Cerebellar nuclear complex (tissue), 1 donor: ENCODE results near the gene MTHFD2L.
A peak's percentile ranks its signal among the peaks of the same experiment; 100 is the strongest.

Experiments used
- DNase-seq, 2 experiments: peaks; one replicate each; lab custom pipeline; 2025; lab: John Stamatoyannopoulos, UW

Gene MTHFD2L

DNA sequence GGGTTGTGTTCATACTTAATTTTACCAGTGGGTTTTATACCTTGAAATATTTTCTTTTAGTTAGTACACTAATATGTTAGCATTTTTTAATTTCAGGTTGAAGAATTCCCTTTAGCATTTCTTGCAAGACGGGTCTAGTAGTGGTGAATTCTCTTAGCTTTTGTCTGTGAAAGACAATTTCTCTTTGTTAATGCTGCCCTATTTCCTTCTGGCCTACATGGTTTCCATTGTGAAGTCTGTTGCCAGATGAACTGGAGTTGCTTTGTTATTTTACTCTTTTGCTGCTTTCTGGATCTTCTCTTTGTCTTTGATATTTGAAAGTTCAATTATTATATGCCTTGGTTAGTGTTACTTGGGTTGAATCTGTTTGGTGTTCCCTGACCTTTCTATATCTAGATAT is 25.0 kb upstream of the MTHFD2L start:
- no peak for DNase-seq

DNA sequence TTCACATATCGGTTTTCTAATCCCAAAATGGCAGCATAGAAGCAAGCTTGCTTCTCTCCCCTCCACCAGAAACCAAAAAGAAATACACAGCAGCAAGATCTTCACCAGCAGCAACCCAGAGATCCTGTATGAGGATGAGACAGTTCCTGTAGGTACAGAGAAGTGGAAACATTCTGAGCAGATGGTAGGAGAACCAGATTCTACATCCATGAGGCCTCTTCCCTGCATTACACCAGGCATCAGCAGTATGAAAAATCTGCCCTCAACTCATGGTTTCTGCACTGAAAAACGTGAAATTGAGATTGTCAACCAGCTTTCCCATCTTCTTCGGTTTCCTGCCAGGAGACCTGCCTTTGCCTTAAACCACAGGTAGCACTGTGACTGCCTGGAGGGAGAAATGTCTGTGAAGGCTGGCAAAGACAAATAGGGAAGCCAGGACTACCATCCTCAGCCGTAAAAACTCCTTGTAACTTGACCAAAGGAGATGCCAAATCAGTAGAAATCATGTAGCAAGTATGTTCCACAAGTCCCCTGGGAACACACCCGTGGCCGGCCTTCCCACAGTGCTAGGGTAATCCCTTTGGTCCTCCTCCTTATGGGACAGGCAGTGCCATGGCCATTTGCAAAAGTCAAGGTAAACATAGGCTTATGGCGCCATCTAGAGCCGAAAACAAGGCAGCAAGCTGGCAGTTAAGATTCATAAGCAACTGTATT is 24.0 kb upstream of the MTHFD2L start:
- no peak for DNase-seq

DNA sequence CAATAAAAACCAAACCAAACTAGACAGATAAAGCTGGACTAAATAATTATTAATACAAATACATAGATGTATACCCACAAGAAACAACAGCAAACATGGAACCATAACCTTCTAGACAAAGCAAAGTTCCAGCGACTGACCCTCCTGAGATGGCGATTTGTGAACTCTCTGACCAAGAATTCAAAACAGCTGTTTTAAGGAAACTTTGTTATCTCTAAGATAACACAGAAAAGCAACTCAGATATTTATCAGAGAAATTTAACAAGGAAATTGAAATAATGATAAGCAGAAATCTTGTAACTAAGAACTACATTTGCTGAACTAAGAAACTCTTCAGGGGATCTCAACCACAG is 23.4 kb upstream of the MTHFD2L start:
- no peak for DNase-seq

- DNase-seq: no peak
Observed at GRCh38 chr4:74146581-74147129, 11.3 kb upstream of the MTHFD2L start.

- no peak for DNase-seq
Observed at GRCh38 chr4:74148205-74148604, 9.7 kb upstream of the MTHFD2L start.

DNA sequence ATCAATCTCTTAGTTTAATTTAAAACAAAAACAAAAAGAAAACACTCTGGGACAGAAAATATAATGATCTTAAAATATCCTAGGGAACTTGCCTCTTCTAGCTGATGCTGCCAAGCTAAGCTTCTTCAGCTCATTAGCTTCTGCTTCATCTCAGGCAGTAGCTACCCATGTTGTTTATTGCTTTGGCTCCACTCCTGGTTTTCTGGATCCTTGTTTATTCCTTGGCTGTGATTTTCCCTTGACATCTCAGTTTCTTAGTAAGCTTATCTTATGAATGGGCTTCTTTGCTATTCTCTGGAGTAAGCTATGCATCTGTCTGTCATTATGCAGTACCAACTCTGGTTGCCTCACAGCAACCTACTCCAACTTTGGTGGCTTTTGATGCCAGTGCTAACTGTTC is 5.1 kb upstream of the MTHFD2L start:
- DNase-seq: no peak

- DNase-seq: no peak
Observed at GRCh38 chr4:74156521-74156920, 1.4 kb upstream of the MTHFD2L start.

DNA sequence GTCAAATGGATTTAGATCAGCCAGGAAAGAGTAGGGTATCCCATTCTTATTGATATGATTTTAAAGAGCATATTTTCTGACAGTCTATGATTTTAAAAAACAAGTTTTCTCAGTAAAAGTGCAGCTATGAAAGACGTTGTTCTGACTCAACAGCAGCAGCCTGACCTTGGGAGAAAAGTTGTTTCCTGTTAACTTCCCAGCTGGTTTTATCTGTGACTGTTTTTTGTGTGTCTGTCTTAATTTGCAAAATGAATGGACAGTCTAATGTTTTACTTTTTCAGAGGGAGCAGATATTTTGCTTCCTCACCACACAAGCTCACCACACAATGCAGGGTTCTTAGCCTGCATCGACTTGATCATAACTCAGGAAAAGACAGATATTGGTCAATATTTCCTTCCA is 764 bp upstream of the MTHFD2L start:
- no peak for DNase-seq

DNA sequence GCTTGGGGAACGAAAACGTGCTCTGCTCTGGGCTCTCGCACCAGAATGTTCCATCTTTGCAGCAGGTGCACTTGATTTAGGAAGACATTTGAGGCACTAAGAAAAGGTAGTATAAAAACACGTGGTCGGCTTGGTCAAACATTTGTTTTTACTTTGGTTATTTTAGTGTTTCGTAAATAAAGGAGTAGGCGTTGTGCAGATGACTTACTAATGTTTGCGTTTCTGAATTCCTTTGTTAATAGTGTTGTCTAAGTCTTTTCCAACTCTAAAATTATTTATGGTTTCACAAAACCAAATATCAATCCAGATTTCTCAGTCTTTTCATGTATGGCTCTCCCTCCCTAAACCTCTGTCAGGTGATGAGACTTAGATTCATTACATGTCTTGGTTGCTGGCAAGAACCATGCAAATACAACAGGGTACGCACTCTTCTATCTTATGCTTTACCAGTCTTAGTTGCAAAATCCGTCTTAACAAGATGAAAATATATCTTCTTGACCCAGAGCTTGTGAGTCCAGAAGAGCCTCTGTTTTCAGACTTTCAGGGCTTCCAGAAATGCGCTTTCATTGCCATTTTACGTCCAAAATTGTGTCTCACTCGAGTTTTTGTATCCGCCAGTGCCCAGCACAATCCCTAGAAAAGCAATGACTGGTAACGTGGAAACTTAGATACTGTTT is 686 bp downstream of the MTHFD2L start:
- DNase-seq: peak in 1 of 2 experiments; percentile 12

GRCh38 chr4:74159143-74159709 is 1.3 kb downstream of the MTHFD2L start:
- DNase-seq: no peak

- no peak for DNase-seq
Observed at GRCh38 chr4:74161666-74162450, 3.9 kb downstream of the MTHFD2L start.

DNA sequence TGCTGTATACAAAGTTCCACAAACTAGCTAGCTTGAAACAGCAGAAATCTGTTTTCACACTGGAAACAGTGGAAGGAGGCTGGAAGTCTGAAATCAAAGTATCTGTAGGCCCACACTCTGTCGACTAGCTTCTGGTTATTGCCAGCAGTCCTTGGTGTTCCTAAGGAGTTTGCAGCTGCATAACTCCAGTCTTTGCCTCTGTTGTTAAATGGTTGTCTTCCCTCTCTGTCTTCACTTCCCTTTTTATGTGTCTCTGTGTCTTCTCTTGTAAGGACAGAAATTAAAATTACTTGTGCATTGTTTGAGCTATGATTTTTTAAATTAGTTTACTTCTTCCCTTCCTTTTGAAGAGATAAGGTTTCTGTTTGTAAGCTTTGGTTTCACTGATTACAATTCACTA is 8.2 kb downstream of the MTHFD2L start:
- no peak for DNase-seq

DNA sequence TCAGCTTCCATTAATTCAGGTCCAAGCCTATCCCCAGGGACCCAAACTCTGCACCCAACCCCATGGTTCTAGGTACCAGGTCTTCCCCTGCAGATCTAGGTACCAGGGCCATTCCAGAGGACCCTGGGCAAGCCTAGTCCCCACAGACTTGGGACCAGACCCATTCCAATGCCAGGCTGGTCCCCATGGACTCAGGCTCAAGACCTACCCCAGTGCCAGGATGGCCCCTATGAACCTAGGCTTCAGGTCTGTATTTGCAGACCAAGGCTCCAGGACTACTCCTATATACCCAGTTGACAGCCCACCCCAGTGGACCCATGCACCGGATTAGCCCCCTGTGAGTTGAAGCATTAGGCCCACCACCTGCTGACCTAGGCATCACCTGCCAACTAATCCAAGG is 8.9 kb downstream of the MTHFD2L start:
- no peak for DNase-seq

DNA sequence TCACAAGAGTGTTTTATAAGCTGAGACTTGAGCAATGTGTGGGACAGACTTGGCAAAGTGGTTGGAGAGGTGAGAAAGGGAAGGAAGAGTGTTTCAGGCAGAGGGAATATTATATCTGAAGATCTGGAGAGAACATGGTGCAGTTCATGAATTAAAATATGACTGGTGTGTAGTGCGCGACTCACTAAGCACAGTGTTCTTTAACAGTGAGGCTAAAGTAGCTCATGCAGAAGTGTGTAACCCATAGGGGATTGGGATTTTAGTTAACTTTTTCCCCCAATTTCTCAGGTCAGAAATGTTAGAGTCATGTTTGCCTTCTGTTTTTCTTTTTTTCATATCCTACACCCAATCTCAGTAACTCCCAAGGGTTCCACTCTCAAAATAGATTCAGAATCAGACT is 9.7 kb downstream of the MTHFD2L start:
- no peak for DNase-seq

DNA sequence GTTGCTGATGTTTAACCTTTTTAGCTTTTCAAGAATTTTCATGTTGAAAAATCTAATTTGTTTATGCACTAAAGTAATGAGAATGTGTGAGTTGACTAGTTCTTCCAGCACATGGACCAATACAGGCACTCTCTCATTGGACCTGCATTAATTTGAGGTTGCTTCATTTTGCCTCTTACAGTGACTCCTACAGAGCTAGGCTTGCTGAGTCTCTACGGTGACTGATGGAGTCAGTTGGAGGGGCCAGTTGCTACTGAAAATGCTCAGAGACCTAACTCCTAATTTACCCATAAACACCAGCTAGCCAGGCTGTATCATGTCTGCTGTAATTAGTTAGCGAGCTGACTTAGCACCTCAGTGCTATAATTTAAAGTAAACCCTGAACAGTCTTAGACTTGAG is 10.9 kb downstream of the MTHFD2L start:
- no peak for DNase-seq

DNA sequence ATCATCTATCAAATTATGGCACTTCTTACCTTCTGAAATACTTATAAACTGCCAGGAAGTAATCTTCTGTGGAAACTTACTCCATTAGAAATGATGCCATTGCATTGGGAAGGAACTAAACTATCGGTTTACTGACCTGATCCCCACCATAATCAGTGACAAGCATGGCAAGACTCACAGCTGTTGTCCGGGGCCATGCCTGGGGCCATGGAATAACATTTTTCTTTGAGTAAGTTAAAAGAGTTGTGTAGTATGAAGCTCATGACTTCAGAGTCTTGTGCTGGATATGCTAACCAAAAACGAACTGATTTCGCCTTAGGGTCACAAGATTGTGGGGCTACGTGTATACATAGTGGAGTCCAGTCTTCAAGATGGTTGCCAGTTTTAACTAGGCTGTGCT is 15.4 kb downstream of the MTHFD2L start:
- no peak for DNase-seq

GRCh38 chr4:74174421-74174820 is 16.5 kb downstream of the MTHFD2L start:
- DNase-seq: no peak

DNA sequence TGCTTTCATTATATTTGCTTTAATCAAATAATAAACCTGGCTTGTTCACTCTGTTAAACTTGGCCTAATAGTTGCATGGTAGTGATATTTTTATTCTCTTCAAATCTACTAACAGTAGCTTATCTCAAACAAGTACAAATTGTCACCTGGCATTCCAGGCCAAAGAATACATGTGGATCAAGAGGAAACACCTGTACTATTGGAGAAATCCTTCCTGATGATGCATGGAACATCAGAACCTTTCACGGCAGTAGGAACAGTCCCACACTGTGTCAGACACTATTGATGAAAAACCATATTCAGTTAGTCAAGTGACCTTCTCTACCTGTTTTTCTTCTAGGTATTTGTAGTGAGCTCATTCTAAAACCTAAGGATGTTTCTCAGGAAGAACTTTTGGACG is 17.0 kb downstream of the MTHFD2L start:
- DNase-seq: no peak

DNA sequence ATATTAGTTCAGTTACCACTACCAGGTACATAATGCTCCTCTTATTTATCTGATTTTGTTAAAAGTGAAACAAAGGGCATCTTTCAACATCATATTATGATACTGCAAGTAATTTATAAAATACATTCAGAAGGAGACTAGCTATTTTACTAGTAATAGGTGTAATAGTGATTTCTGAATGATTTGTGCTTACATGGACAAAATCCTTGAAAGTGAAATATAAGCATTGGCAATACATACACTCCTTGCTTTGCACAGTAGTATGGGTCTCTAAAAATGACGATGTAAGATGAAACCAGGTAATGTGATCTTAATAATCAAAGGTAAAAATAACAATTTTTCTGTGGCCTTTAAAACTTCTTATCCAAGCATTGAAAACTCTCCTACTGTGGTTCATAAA is 17.5 kb downstream of the MTHFD2L start:
- DNase-seq: no peak

- DNase-seq: no peak
Observed at GRCh38 chr4:74178798-74179197, 20.9 kb downstream of the MTHFD2L start.

- DNase-seq: no peak
Observed at GRCh38 chr4:74181219-74181618, 23.3 kb downstream of the MTHFD2L start.

- no peak for DNase-seq
Observed at GRCh38 chr4:74188912-74189311, 31.0 kb downstream of the MTHFD2L start.
